ENCODE results near the gene KCNC3. TPM values are rescaled to one million over a fixed set of nuclear protein-coding genes. Genes with fewer than 3 reads are reported as not detected.

Gene KCNC3
- total and polyA plus RNA-seq, 3 experiments from 2014 or later = 0.68 to 0.73 TPM; not detected in 1

GRCh38 chr19:50285833-50286232, 43.3 kb downstream of the KCNC3 start:
- H3K27me3 Mint-ChIP-seq = peaks cover 21 to 41% of the 10 kb centered on the region in 2 donors
- no peak overlapping the region for H3K27ac Mint-ChIP-seq
- Histone ChIP-seq H3K36me3 (ENCODE audit: insufficient read depth, low read length) (no peaks in the 10 kb centered on the region), H3K4me1 (ENCODE audit: insufficient read depth, low read length) (no peaks in the 10 kb centered on the region), H3K4me3 (ENCODE audit: low read length) (no peak overlapping the region), H3K27me3 (ENCODE audit: insufficient read depth, low read length, poor library complexity, severe bottlenecking) (peaks cover 4% of the 10 kb centered on the region), H3K27ac (ENCODE audit: low read depth, low read length) (no peak overlapping the region), H3K9me3 (ENCODE audit: low read length) (no peaks in the 10 kb centered on the region)
- H3K4me3 Mint-ChIP-seq = no peak overlapping the region
- ChIA-PET CTCF (no interaction called here), POLR2A (no interaction called here)
- H3K36me3 Mint-ChIP-seq = peaks cover 0 to 3% (median 0%) of the 10 kb centered on the region in 3 donors
- H3K9me3 Mint-ChIP-seq = peaks cover 17 to 36% (median 23%) of the 10 kb centered on the region in 5 donors
- no peaks in the 10 kb centered on the region for H3K4me1 Mint-ChIP-seq
- no peak for DNase-seq

- Histone ChIP-seq H3K27ac (ENCODE audit: low read depth, low read length) (no peak overlapping the region), H3K4me3 (ENCODE audit: low read length) (no peak overlapping the region), H3K36me3 (ENCODE audit: insufficient read depth, low read length) (no peaks in the 10 kb centered on the region), H3K27me3 (ENCODE audit: insufficient read depth, low read length, poor library complexity, severe bottlenecking) (no peaks in the 10 kb centered on the region), H3K9me3 (ENCODE audit: low read length) (no peaks in the 10 kb centered on the region), H3K4me1 (ENCODE audit: insufficient read depth, low read length) (no peaks in the 10 kb centered on the region)
- no peak overlapping the region for H3K27ac Mint-ChIP-seq
- ChIA-PET POLR2A (no interaction called here), CTCF (no interaction called here)
- no peaks in the 10 kb centered on the region for H3K4me1 Mint-ChIP-seq
- DNase-seq = peak in 1 of 5 donors; percentile 32
- no peak overlapping the region for H3K4me3 Mint-ChIP-seq
- peaks cover 9 to 22% of the 10 kb centered on the region in 2 donors for H3K27me3 Mint-ChIP-seq
- no peaks in the 10 kb centered on the region for H3K36me3 Mint-ChIP-seq
- peaks cover 8 to 14% (median 13%) of the 10 kb centered on the region in 5 donors for H3K9me3 Mint-ChIP-seq
These were observed 47.7 kb downstream of the KCNC3 start for GRCh38 chr19:50281491-50281890.

GRCh38 chr19:50280983-50281382, 48.2 kb downstream of the KCNC3 start:
- Mint-ChIP-seq H3K9me3 (peaks cover 8 to 11% (median 9%) of the 10 kb centered on the region in 5 donors), H3K4me1 (no peaks in the 10 kb centered on the region), H3K4me3 (no peak overlapping the region), H3K36me3 (no peaks in the 10 kb centered on the region), H3K27me3 (peaks cover 9 to 23% of the 10 kb centered on the region in 2 donors), H3K27ac (no peak overlapping the region)
- Histone ChIP-seq H3K27ac (ENCODE audit: low read depth, low read length) (no peak overlapping the region), H3K9me3 (ENCODE audit: low read length) (no peaks in the 10 kb centered on the region), H3K36me3 (ENCODE audit: insufficient read depth, low read length) (no peaks in the 10 kb centered on the region), H3K4me3 (ENCODE audit: low read length) (no peak overlapping the region), H3K27me3 (ENCODE audit: insufficient read depth, low read length, poor library complexity, severe bottlenecking) (no peaks in the 10 kb centered on the region), H3K4me1 (ENCODE audit: insufficient read depth, low read length) (no peaks in the 10 kb centered on the region)
- DNase-seq = no peak
- ChIA-PET CTCF (no interaction called here), POLR2A (no interaction called here)

DNA sequence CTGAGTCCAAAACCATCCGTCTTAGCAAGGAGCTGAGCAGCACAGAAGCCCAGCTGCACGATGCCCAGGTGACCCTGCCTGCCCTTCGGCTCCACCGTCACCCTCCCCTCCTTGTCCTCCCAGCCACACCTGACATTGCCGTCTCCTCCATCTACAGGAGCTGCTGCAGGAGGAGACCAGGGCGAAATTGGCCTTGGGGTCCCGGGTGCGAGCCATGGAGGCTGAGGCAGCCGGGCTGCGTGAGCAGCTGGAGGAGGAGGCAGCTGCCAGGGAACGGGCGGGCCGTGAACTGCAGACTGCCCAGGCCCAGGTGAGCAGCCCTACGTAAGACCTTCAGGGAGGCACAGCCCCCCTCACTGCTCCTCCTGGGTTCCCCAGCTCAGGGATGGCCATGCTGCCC, 49.1 kb downstream of the KCNC3 start:
- Mint-ChIP-seq H3K4me1 (no peaks in the 10 kb centered on the region), H3K4me3 (no peak overlapping the region), H3K27me3 (peaks cover 5 to 18% of the 10 kb centered on the region in 2 donors), H3K9me3 (peaks cover 1 to 5% (median 2%) of the 10 kb centered on the region in 5 donors), H3K27ac (no peak overlapping the region), H3K36me3 (no peaks in the 10 kb centered on the region)
- Histone ChIP-seq H3K9me3 (ENCODE audit: low read length) (no peaks in the 10 kb centered on the region), H3K27ac (ENCODE audit: low read depth, low read length) (no peak overlapping the region), H3K27me3 (ENCODE audit: insufficient read depth, low read length, poor library complexity, severe bottlenecking) (no peaks in the 10 kb centered on the region), H3K4me3 (ENCODE audit: low read length) (no peak overlapping the region), H3K4me1 (ENCODE audit: insufficient read depth, low read length) (no peaks in the 10 kb centered on the region), H3K36me3 (ENCODE audit: insufficient read depth, low read length) (no peaks in the 10 kb centered on the region)
- ChIA-PET POLR2A (no interaction called here), CTCF (no interaction called here)
- DNase-seq = peak in 1 of 5 donors; percentile 5

GRCh38 chr19:50277966-50278580, 51.1 kb downstream of the KCNC3 start:
- Histone ChIP-seq H3K27ac (ENCODE audit: low read depth, low read length) (no peak overlapping the region), H3K4me1 (ENCODE audit: insufficient read depth, low read length) (no peaks in the 10 kb centered on the region), H3K4me3 (ENCODE audit: low read length) (no peak overlapping the region), H3K9me3 (ENCODE audit: low read length) (no peaks in the 10 kb centered on the region), H3K27me3 (ENCODE audit: insufficient read depth, low read length, poor library complexity, severe bottlenecking) (no peaks in the 10 kb centered on the region), H3K36me3 (ENCODE audit: insufficient read depth, low read length) (no peaks in the 10 kb centered on the region)
- CTCF ChIA-PET = no interaction called here
- H3K36me3 Mint-ChIP-seq = no peaks in the 10 kb centered on the region
- peaks cover 9 to 17% of the 10 kb centered on the region in 2 donors for H3K27me3 Mint-ChIP-seq
- peak in 1 of 5 donors; percentile 15 for DNase-seq
- POLR2A ChIA-PET = no interaction called here
- peaks cover 0 to 2% (median 0%) of the 10 kb centered on the region in 5 donors for H3K9me3 Mint-ChIP-seq
- no peaks in the 10 kb centered on the region for H3K4me1 Mint-ChIP-seq
- H3K27ac Mint-ChIP-seq = no peak overlapping the region
- H3K4me3 Mint-ChIP-seq = no peak overlapping the region

- peaks cover 0 to 2% (median 0%) of the 10 kb centered on the region in 5 donors for H3K9me3 Mint-ChIP-seq
- Histone ChIP-seq H3K9me3 (ENCODE audit: low read length) (no peaks in the 10 kb centered on the region), H3K27ac (ENCODE audit: low read depth, low read length) (no peak overlapping the region), H3K27me3 (ENCODE audit: insufficient read depth, low read length, poor library complexity, severe bottlenecking) (no peaks in the 10 kb centered on the region), H3K4me3 (ENCODE audit: low read length) (no peak overlapping the region), H3K36me3 (ENCODE audit: insufficient read depth, low read length) (no peaks in the 10 kb centered on the region), H3K4me1 (ENCODE audit: insufficient read depth, low read length) (no peaks in the 10 kb centered on the region)
- peaks cover 11 to 19% of the 10 kb centered on the region in 2 donors for H3K27me3 Mint-ChIP-seq
- H3K36me3 Mint-ChIP-seq = no peaks in the 10 kb centered on the region
- CTCF ChIA-PET = no interaction called here
- no peak overlapping the region for H3K4me3 Mint-ChIP-seq
- POLR2A ChIA-PET = no interaction called here
- peak in 1 of 5 donors; percentile 17 for DNase-seq
- no peaks in the 10 kb centered on the region for H3K4me1 Mint-ChIP-seq
- no peak overlapping the region for H3K27ac Mint-ChIP-seq
These were observed 52.7 kb downstream of the KCNC3 start for GRCh38 chr19:50276370-50277063.

DNA sequence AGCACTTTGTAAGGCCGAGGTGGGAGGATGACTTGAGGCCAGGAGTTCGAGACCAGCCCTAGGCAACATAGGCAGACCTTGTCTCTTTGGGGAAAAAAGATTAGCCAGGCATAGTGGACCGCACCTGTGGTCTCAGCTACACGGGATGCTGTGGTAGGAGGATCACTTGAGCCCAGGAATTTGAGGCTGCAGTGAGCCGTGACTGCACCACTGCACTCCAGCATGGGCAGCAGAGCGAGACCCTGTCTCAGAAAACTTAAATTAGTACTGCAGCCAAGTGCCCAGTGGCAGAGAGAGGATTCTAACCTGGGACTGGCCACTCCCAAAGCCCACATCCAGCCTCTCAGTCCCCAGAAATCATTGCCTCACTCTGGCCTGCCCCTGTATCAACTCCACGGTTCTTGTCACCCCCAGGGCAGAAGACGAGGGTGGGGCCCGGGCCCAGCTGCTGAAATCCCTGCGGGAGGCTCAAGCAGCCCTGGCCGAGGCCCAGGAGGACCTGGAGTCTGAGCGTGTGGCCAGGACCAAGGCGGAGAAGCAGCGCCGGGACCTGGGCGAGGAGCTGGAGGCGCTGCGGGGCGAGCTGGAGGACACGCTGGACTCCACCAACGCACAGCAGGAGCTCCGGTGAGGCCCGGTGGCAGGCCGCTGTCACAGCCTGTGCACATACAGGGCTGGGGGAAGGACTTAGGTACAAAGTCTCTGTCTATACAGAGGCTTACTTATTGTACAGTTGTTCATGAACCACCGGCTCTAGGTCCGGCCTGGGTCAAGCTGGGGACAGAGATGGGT, 53.4 kb downstream of the KCNC3 start:
- CTCF ChIA-PET = no interaction called here
- POLR2A ChIA-PET = no interaction called here

GRCh38 chr19:50273821-50274220, 55.4 kb downstream of the KCNC3 start:
- peak in 1 of 5 donors; percentile 18 for DNase-seq
- Mint-ChIP-seq H3K27ac (no peak overlapping the region), H3K27me3 (peaks cover 17 to 23% of the 10 kb centered on the region in 2 donors), H3K4me1 (no peaks in the 10 kb centered on the region), H3K4me3 (no peak overlapping the region), H3K9me3 (peaks cover 0 to 2% (median 0%) of the 10 kb centered on the region in 5 donors), H3K36me3 (no peaks in the 10 kb centered on the region)
- Histone ChIP-seq H3K9me3 (ENCODE audit: low read length) (no peaks in the 10 kb centered on the region), H3K27ac (ENCODE audit: low read depth, low read length) (no peak overlapping the region), H3K36me3 (ENCODE audit: insufficient read depth, low read length) (no peaks in the 10 kb centered on the region), H3K4me3 (ENCODE audit: low read length) (no peak overlapping the region), H3K27me3 (ENCODE audit: insufficient read depth, low read length, poor library complexity, severe bottlenecking) (no peaks in the 10 kb centered on the region), H3K4me1 (ENCODE audit: insufficient read depth, low read length) (no peaks in the 10 kb centered on the region)
- POLR2A ChIA-PET = no interaction called here
- CTCF ChIA-PET = no interaction called here

More for the DNA sequence above, 53.4 kb downstream of the KCNC3 start:
- H3K27me3 ChIP-seq (ENCODE audit: insufficient read depth, low read length, poor library complexity, severe bottlenecking) = no peaks in the 10 kb centered on the region
- Mint-ChIP-seq H3K27me3 (peaks cover 15 to 21% of the 10 kb centered on the region in 2 donors), H3K27ac (peak overlapping the region in 1 of 8 donors; percentile 36), H3K9me3 (peaks cover 0 to 2% (median 0%) of the 10 kb centered on the region in 5 donors), H3K4me1 (no peaks in the 10 kb centered on the region), H3K4me3 (no peak overlapping the region), H3K36me3 (no peaks in the 10 kb centered on the region)
- H3K27ac ChIP-seq (ENCODE audit: low read depth, low read length) = no peak overlapping the region
- no peaks in the 10 kb centered on the region for H3K36me3 ChIP-seq (ENCODE audit: insufficient read depth, low read length)
- H3K4me3 ChIP-seq (ENCODE audit: low read length) = no peak overlapping the region
- peak in 1 of 5 donors; percentile 33 for DNase-seq
- H3K9me3 ChIP-seq (ENCODE audit: low read length) = no peaks in the 10 kb centered on the region
- H3K4me1 ChIP-seq (ENCODE audit: insufficient read depth, low read length) = no peaks in the 10 kb centered on the region

All from CD8-positive, alpha-beta memory T cell (primary cell).